Measurements from ENCODE around the gene PRPF38B. TPM values are rescaled to one million over a fixed set of nuclear protein-coding genes. Genes with fewer than 3 reads are reported as not detected.

Gene PRPF38B
- total RNA-seq, 4 donors from 2014 or later = 11.7 to 56.4 (median 39.2) TPM

DNA sequence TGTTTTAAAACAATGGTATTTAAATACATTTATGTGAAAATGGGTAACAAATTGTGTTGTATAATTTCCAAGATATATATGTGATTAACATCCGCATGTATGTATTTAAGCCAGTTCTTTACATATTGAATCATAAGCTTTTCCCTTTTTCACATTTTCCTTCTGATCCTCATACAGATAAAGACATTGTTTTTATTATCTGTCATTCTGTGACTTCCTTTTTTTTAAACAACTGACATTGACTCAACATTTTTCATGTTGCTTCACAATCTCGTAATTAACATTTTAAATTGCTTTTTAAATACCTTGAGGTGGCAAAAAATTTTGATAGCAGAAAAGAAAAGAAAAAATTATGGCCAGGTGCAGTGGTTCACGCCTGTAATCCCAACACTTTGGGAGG is 55.8 kb downstream of the PRPF38B start:
- Histone ChIP-seq H3K27ac (peak overlapping the region; percentile 95 to 99 (median 98)), H3K9me3 (no peaks in the 10 kb centered on the region), H3K4me3 (peak overlapping the region in 2 of 4 donors; percentile 68 to 78), H3K36me3 (peaks cover 0 to 4% (median 1%) of the 10 kb centered on the region in 4 donors), H3K4me1 (peaks cover 3 to 29% (median 8%) of the 10 kb centered on the region in 4 donors), H3K27me3 (no peaks in the 10 kb centered on the region)
- 81 to 83% methylated on average over 3 of the region's 3 CpGs for WGBS, 2 donors (ENCODE audit: low coverage in 1 of 2)
- in situ Hi-C loops (cut with MboI; ENCODE audit: low pct_ligation_motif_present in 1 of 4, low pct_unique_long_range_greater_than_20kb in 1 of 4, low sequenced_read_pairs in 3 of 4) = loop anchor here in 1 of 4 donors (10.0 kb wide), 1 partner anchor 53 kb away; the partner anchor contains the start of gene PRPF38B
- intact Hi-C loops (cut with DNase I; ENCODE audit: low total_unique reads) = no loop called here
- DNase-seq = no peak
- TF ChIP-seq POLR2AphosphoS5 (IDR thresholded peaks at IDR 0.05) (no peak), EP300 (IDR thresholded peaks at IDR 0.05; ENCODE audit: low read depth) (no peak)

DNA sequence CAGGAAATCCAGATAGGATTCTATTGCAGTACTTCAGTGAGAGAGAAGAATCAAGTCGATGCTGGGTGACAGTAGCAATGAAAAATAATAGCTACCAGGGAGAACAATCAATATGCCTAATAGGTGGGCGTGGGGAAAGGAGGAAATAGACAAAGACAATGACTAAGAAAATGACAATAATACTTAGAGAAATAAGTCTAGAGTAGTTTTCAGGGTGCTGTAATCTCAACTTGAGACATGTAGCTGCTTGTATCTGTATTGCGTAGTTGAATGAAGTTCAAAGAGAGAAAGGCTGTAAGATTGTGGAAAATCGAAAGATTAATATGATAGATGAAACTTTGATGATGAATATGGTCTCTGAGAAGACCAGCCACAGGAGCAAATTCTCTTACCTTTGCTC is 57.0 kb downstream of the PRPF38B start:
- 86 to 87% methylated on average over 4 of the region's 4 CpGs for WGBS, 2 donors (ENCODE audit: low coverage in 1 of 2)
- in situ Hi-C loops (cut with MboI; ENCODE audit: low pct_ligation_motif_present in 1 of 4, low pct_unique_long_range_greater_than_20kb in 1 of 4, low sequenced_read_pairs in 3 of 4) = loop anchor here in 1 of 4 donors (10.0 kb wide), 1 partner anchor 54 kb away; the partner anchor contains the start of gene PRPF38B

DNA sequence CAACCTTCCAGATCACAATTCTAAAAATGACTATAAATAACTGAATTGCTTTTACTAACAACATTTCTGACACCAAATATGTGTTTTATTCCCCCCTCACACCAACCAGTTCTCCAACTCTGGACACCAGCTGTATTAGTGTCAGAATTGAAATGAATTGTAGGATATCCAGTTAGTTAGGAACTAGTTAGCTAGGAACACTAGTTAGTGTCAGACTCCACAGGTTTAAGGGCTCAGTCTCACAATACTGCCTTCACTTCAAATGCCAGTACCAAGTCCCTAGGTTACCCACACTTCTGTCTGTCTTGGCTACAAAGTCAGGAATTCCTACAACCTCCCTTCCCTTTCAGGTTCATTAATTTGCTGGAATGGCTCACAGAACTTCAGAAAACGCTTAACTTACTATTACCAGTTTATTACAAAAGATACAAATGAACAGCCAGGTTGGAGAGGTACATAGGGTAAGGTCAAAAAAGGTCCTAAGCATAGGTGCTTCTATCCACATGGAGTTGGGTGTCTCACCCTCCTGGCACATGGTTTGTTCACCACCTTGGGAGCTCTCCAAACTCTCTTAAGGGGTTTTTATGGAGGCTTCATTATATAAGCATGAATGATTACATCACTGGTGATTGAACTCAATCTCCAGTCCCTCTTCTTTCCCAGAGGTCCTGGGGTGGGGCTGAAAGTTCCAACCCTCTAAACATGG is 58.5 kb downstream of the PRPF38B start:
- Histone ChIP-seq H3K9me3 (no peaks in the 10 kb centered on the region), H3K4me3 (no peak overlapping the region), H3K27me3 (no peaks in the 10 kb centered on the region), H3K36me3 (peaks cover 0 to 29% (median 8%) of the 10 kb centered on the region in 4 donors), H3K27ac (no peak overlapping the region), H3K4me1 (peaks cover 3 to 29% (median 8%) of the 10 kb centered on the region in 4 donors)
- TF ChIP-seq, protein P1, sequence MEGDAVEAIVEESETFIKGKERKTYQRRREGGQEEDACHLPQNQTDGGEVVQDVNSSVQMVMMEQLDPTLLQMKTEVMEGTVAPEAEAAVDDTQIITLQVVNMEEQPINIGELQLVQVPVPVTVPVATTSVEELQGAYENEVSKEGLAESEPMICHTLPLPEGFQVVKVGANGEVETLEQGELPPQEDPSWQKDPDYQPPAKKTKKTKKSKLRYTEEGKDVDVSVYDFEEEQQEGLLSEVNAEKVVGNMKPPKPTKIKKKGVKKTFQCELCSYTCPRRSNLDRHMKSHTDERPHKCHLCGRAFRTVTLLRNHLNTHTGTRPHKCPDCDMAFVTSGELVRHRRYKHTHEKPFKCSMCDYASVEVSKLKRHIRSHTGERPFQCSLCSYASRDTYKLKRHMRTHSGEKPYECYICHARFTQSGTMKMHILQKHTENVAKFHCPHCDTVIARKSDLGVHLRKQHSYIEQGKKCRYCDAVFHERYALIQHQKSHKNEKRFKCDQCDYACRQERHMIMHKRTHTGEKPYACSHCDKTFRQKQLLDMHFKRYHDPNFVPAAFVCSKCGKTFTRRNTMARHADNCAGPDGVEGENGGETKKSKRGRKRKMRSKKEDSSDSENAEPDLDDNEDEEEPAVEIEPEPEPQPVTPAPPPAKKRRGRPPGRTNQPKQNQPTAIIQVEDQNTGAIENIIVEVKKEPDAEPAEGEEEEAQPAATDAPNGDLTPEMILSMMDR (IDR thresholded peaks at IDR 0.05) = no peak
- TF ChIP-seq POLR2AphosphoS5 (IDR thresholded peaks at IDR 0.05) (no peak), EP300 (IDR thresholded peaks at IDR 0.05; ENCODE audit: low read depth) (no peak), POLR2A (IDR thresholded peaks at IDR 0.05) (no peak)
- 83% methylated on average over 1 of the region's 1 CpG for WGBS, 2 donors (ENCODE audit: low coverage in 1 of 2)
- intact Hi-C loops (cut with DNase I; ENCODE audit: low total_unique reads) (no loop called here), in situ Hi-C loops (cut with MboI; ENCODE audit: low pct_ligation_motif_present in 1 of 4, low pct_unique_long_range_greater_than_20kb in 1 of 4, low sequenced_read_pairs in 3 of 4) (no loop called here)
- DNase-seq = no peak

More for the DNA sequence above, 57.0 kb downstream of the PRPF38B start:
- intact Hi-C loops (cut with DNase I; ENCODE audit: low total_unique reads) = no loop called here
- H3K4me1 ChIP-seq = peaks cover 3 to 29% (median 8%) of the 10 kb centered on the region in 4 donors
- TF ChIP-seq POLR2A (IDR thresholded peaks at IDR 0.05) (no peak), EP300 (IDR thresholded peaks at IDR 0.05; ENCODE audit: low read depth) (no peak), POLR2AphosphoS5 (IDR thresholded peaks at IDR 0.05) (no peak)
- TF ChIP-seq, protein P1 (IDR thresholded peaks at IDR 0.05) = no peak
- no peak for DNase-seq
- H3K36me3 ChIP-seq = peaks cover 0 to 13% (median 3%) of the 10 kb centered on the region in 4 donors
- no peak overlapping the region for H3K4me3 ChIP-seq
- H3K27me3 ChIP-seq = no peaks in the 10 kb centered on the region
- no peak overlapping the region for H3K27ac ChIP-seq
- no peaks in the 10 kb centered on the region for H3K9me3 ChIP-seq

Other genes with a start within 250 kb of the PRPF38B start
- gene NBPF6, start 242.0 kb upstream of the PRPF38B start, total RNA-seq = under 1 TPM in 1 of 4 donors, not detected in 3; 0.32 TPM
- 10 to 100 TPM; 15.7 to 27.0 (median 24.9) TPM for gene EEIG2, start 132.2 kb upstream of the PRPF38B start, total RNA-seq
- gene HENMT1, start 31.2 kb upstream of the PRPF38B start, total RNA-seq = 1 to 10 TPM in 2 of 4 donors, not detected in 2; 4.8 to 5.1 TPM
- not detected for gene FNDC7, start 20.6 kb downstream of the PRPF38B start, total RNA-seq
- gene STXBP3, start 54.4 kb downstream of the PRPF38B start, total RNA-seq = 100 to 1,000 TPM in 1 of 4 donors, 10 to 100 TPM in 3; 33.3 to 134 (median 76.3) TPM
- gene AKNAD1, start 164.8 kb downstream of the PRPF38B start, total RNA-seq = not detected
- 10 to 100 TPM in 3 of 4 donors, 1 to 10 TPM in 1; 9.7 to 31.0 (median 23.8) TPM for gene GPSM2, start 184.7 kb downstream of the PRPF38B start, total RNA-seq

Measured in transverse colon (tissue), 4 donors.